Measurements from ENCODE around the gene DLGAP4. TPM values are rescaled to one million over a fixed set of nuclear protein-coding genes. Genes with fewer than 3 reads are reported as not detected.

The DLGAP4 gene
- total and polyA plus RNA-seq, 2 of the 13 experiments (the other 11 are each of a cell fraction or from before 2014, with no cell fraction given), result 15.2 to 26.7 TPM

- WGBS (ENCODE audit: low lambda C conversion rate), result 96% methylated on average over 3 of the region's 3 CpGs
- Histone ChIP-seq H3K4me1 (ENCODE audit: insufficient read depth, low read length) (no peaks in the 10 kb centered on the region), H3K27ac (ENCODE audit: extremely low read length, insufficient read depth, low read length) (no peak overlapping the region), H3K27me3 (ENCODE audit: control insufficient read depth in 1 of 2, insufficient read depth in 2 of 2, low read length in 2 of 2) (no peaks in the 10 kb centered on the region), H3K79me2 (ENCODE audit: insufficient read depth, low read length) (no peaks in the 10 kb centered on the region), H3K9me3 (ENCODE audit: low read length) (no peaks in the 10 kb centered on the region), H3K4me2 (ENCODE audit: low read depth, low read length) (no peak overlapping the region), H3K4me3 (replicated peaks in 1 of 3; ENCODE audit: insufficient read depth in 1 of 3, low read depth in 2 of 3, low read length in 3 of 3) (no peak overlapping the region), H3K36me3 (replicated peaks in 1 of 2; ENCODE audit: control insufficient read depth in 1 of 2, insufficient read depth in 2 of 2, low read length in 2 of 2) (peaks cover 43 to 82% of the 10 kb centered on the region in 2 experiments), H4K20me1 (ENCODE audit: insufficient read depth, low read length) (peaks cover 4% of the 10 kb centered on the region; the same call in 1 of the 2 replicates), H2AFZ (ENCODE audit: low read length) (no peak overlapping the region), H3K9ac (ENCODE audit: insufficient read depth, low read depth, low read length) (no peak overlapping the region)
- in situ Hi-C loops (cut with HindIII; ENCODE audit: extremely low pct_ligation_motif_present, low pct_unique_long_range_greater_than_20kb), result no loop called here
- BruUV-seq (replicated peaks), result no TSS peak
- FAIRE-seq, result no peak
- ChIA-PET POLR2A (no interaction called here), CTCF (ENCODE audit: low intra/inter-chr PET ratio, low total read pairs) (no interaction called here)
- intact Hi-C loops (cut with micrococcal nuclease; ENCODE audit: unreplicated experiment), result no loop called here
- TF ChIP-seq ZBTB7A (CRISPR knock-in tag; IDR thresholded peaks at IDR 0.05) (no peak), GMEB2 (CRISPR knock-in tag; IDR thresholded peaks at IDR 0.05; ENCODE audit: low read depth) (no peak), DDIT3 (CRISPR knock-in tag; IDR thresholded peaks at IDR 0.05) (no peak), TEAD3 (CRISPR knock-in tag; optimal IDR thresholded peaks at IDR 0.05; ENCODE audit: borderline replicate concordance) (no peak), ZNF776 (CRISPR knock-in tag; IDR thresholded peaks at IDR 0.05) (no peak), NFE2L2 (IDR thresholded peaks at IDR 0.05; ENCODE audit: low read length) (no peak)
- ATAC-seq, result no peak
- no peak for DNase-seq (ENCODE audit: low spot score)
These were observed 217.2 kb downstream of the DLGAP4 start for GRCh38 chr20:36523341-36523740.

GRCh38 chr20:36525620-36526365 lies 219.7 kb downstream of the DLGAP4 start:
- POLR2A ChIA-PET, result no interaction called here
- Histone ChIP-seq H3K27me3 (ENCODE audit: control insufficient read depth in 1 of 2, insufficient read depth in 2 of 2, low read length in 2 of 2) (no peaks in the 10 kb centered on the region), H2AFZ (ENCODE audit: low read length) (no peak overlapping the region), H3K79me2 (ENCODE audit: insufficient read depth, low read length) (no peaks in the 10 kb centered on the region), H3K27ac (ENCODE audit: extremely low read length, insufficient read depth, low read length) (no peak overlapping the region), H3K4me1 (ENCODE audit: insufficient read depth, low read length) (no peaks in the 10 kb centered on the region), H3K9ac (ENCODE audit: insufficient read depth, low read depth, low read length) (no peak overlapping the region), H4K20me1 (ENCODE audit: insufficient read depth, low read length) (peaks cover 8% of the 10 kb centered on the region; the same call in 1 of the 2 replicates), H3K4me3 (replicated peaks in 1 of 3; ENCODE audit: insufficient read depth in 1 of 3, low read depth in 2 of 3, low read length in 3 of 3) (no peak overlapping the region), H3K4me2 (ENCODE audit: low read depth, low read length) (no peak overlapping the region), H3K9me3 (ENCODE audit: low read length) (no peaks in the 10 kb centered on the region), H3K36me3 (replicated peaks in 1 of 2; ENCODE audit: control insufficient read depth in 1 of 2, insufficient read depth in 2 of 2, low read length in 2 of 2) (peaks cover 44 to 67% of the 10 kb centered on the region in 2 experiments)
- 97% methylated on average over 17 of the region's 17 CpGs for WGBS (ENCODE audit: low lambda C conversion rate)
- DNase-seq (ENCODE audit: low spot score), result no peak
- ATAC-seq, result no peak
- TF ChIP-seq ZNF737 (CRISPR knock-in tag; IDR thresholded peaks at IDR 0.05; ENCODE audit: borderline replicate concordance) (no peak), ZFX (CRISPR knock-in tag; IDR thresholded peaks at IDR 0.05; ENCODE audit: low read depth) (0 out of 2 replicates have a peak, but pooled peaks have one; percentile 27), POLR2AphosphoS5 (IDR thresholded peaks at IDR 0.05; ENCODE audit: low read depth, low read length) (0 out of 2 replicates have a peak, but pooled peaks have one; percentile 17)
- CTCF ChIA-PET (ENCODE audit: low intra/inter-chr PET ratio, low total read pairs), result no interaction called here
- in situ Hi-C loops (cut with HindIII; ENCODE audit: extremely low pct_ligation_motif_present, low pct_unique_long_range_greater_than_20kb), result no loop called here
- BruUV-seq (replicated peaks), result no TSS peak
- intact Hi-C loops (cut with micrococcal nuclease; ENCODE audit: unreplicated experiment), result no loop called here
- no peak for FAIRE-seq

Data from HepG2 (cell line).